ENCODE results near the gene CLIC2.
"Not testable (repeated sequence)": the region's sequence is repeated elsewhere in the genome, so short reads cannot be mapped to it uniquely, and the experiment has no call there.

DNA sequence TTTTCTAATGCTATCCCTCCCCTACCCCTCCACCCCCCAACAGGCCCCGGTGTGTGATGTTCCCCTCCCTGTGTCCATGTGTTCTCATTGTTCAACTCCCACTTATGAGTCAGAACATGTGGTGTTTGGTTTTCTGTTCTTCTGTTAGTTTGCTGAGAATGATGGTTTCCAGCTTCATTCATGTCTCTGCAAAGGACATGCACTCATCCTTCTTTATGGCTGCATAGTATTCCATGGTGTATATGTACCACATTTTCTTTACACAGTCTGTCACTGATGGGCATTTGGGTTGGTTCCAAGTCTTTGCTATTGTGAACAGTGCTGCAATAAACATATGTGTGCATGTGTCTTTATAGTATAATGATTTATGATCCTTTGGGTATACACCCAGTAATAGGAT is 66.4 kb downstream of the CLIC2 start:
- TF ChIP-seq FOXA1 (IDR thresholded peaks at IDR 0.05); CTBP1 (IDR thresholded peaks at IDR 0.05; ENCODE audit: borderline replicate concordance); TARDBP (IDR thresholded peaks at IDR 0.05); ZNF384 (IDR thresholded peaks at IDR 0.05); BHLHE40 (IDR thresholded peaks at IDR 0.05; ENCODE audit: borderline replicate concordance); SP1 (IDR thresholded peaks at IDR 0.05); FOXM1 (IDR thresholded peaks at IDR 0.05; ENCODE audit: borderline replicate concordance); ARNT (IDR thresholded peaks at IDR 0.05): not testable (repeated sequence)
